IMR-90 (cell line): ENCODE data around the gene SECISBP2.

ENCODE experiments used
- BHLHE40 ChIP-seq: fragments of 150-350 bp; IDR thresholded peaks from 2 replicates; pipeline ENCODE4 v1.6.1; 2016; ENCODE audit warnings: mild to moderate bottlenecking, low read depth, low read length
- CEBPB ChIP-seq: IDR thresholded peaks from 2 replicates; pipeline ENCODE4 v1.6.1; 2012; ENCODE audit warnings: low read depth, low read length, improper control_type of control experiment
- CHD1 ChIP-seq: IDR thresholded peaks from 2 replicates; pipeline ENCODE4 v1.6.1; 2012; ENCODE audit warnings: low read depth, low read length, improper control_type of control experiment
- FOS ChIP-seq: fragments of 150-350 bp; IDR thresholded peaks from 2 replicates; pipeline ENCODE4 v1.6.1; 2016; ENCODE audit warnings: low read depth, low read length
- MAZ ChIP-seq: IDR thresholded peaks from 2 replicates; pipeline ENCODE4 v1.6.1; 2012; ENCODE audit warnings: low read depth, mild to moderate bottlenecking, low read length, improper control_type of control experiment, moderate library complexity, borderline replicate concordance
- MXI1 ChIP-seq: IDR thresholded peaks from 2 replicates; pipeline ENCODE4 v1.6.1; 2012; ENCODE audit warnings: low read depth, mild to moderate bottlenecking, low read length, moderate library complexity, borderline replicate concordance
- NFE2L2 ChIP-seq: fragments of 150-350 bp; IDR thresholded peaks from 2 replicates; pipeline ENCODE4 v1.6.1; 2016; ENCODE audit warnings: low read depth, mild to moderate bottlenecking, low read length
- POLR2A ChIP-seq: IDR thresholded peaks from 2 replicates; pipeline ENCODE4 v1.6.1; 2012; ENCODE audit warnings: mild to moderate bottlenecking, low read depth, low read length
- RAD21 ChIP-seq: IDR thresholded peaks from 2 replicates; pipeline ENCODE4 v1.6.1; 2012; ENCODE audit warnings: low read length, improper control_type of control experiment
- RCOR1 ChIP-seq: IDR thresholded peaks from 2 replicates; pipeline ENCODE4 v1.6.1; 2012; ENCODE audit warnings: mild to moderate bottlenecking, low read length, improper control_type of control experiment; ENCODE audit not compliant: insufficient replicate concordance
- RFX5 ChIP-seq: IDR thresholded peaks from 2 replicates; pipeline ENCODE4 v1.8.0; 2012; ENCODE audit warnings: low read depth, mild to moderate bottlenecking, low read length, moderate library complexity
- TF ChIP-seq, protein P1 (sequence below): conservative IDR thresholded peaks from 2 replicates; pipeline ENCODE4 v1.5.1; 2012; ENCODE audit warnings: mild to moderate bottlenecking, low read depth, low read length, improper control_type of control experiment
- TF ChIP-seq, protein P2 (sequence below): fragments of 150-350 bp; IDR thresholded peaks from 2 replicates; pipeline ENCODE4 v1.6.1; 2017; ENCODE audit warnings: mild to moderate bottlenecking, antibody characterized with exemption, low read length, low read depth
- TF ChIP-seq, protein P3 (sequence below): fragments of 150-350 bp; IDR thresholded peaks from 2 replicates; pipeline ENCODE4 v1.6.1; 2016; ENCODE audit warnings: low read depth, mild to moderate bottlenecking, low read length, moderate library complexity, borderline replicate concordance

- TF ChIP-seq, protein P1, sequence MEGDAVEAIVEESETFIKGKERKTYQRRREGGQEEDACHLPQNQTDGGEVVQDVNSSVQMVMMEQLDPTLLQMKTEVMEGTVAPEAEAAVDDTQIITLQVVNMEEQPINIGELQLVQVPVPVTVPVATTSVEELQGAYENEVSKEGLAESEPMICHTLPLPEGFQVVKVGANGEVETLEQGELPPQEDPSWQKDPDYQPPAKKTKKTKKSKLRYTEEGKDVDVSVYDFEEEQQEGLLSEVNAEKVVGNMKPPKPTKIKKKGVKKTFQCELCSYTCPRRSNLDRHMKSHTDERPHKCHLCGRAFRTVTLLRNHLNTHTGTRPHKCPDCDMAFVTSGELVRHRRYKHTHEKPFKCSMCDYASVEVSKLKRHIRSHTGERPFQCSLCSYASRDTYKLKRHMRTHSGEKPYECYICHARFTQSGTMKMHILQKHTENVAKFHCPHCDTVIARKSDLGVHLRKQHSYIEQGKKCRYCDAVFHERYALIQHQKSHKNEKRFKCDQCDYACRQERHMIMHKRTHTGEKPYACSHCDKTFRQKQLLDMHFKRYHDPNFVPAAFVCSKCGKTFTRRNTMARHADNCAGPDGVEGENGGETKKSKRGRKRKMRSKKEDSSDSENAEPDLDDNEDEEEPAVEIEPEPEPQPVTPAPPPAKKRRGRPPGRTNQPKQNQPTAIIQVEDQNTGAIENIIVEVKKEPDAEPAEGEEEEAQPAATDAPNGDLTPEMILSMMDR = no peak
- TF ChIP-seq POLR2A (no peak), BHLHE40 (no peak), FOS (no peak), RFX5 (no peak), RAD21 (no peak), RCOR1 (no peak), MAZ (no peak), CEBPB (no peak), NFE2L2 (no peak), MXI1 (no peak), CHD1 (no peak)
- TF ChIP-seq, protein P2, sequence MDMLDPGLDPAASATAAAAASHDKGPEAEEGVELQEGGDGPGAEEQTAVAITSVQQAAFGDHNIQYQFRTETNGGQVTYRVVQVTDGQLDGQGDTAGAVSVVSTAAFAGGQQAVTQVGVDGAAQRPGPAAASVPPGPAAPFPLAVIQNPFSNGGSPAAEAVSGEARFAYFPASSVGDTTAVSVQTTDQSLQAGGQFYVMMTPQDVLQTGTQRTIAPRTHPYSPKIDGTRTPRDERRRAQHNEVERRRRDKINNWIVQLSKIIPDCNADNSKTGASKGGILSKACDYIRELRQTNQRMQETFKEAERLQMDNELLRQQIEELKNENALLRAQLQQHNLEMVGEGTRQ = no peak
- TF ChIP-seq, protein P3, sequence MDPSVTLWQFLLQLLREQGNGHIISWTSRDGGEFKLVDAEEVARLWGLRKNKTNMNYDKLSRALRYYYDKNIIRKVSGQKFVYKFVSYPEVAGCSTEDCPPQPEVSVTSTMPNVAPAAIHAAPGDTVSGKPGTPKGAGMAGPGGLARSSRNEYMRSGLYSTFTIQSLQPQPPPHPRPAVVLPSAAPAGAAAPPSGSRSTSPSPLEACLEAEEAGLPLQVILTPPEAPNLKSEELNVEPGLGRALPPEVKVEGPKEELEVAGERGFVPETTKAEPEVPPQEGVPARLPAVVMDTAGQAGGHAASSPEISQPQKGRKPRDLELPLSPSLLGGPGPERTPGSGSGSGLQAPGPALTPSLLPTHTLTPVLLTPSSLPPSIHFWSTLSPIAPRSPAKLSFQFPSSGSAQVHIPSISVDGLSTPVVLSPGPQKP = no peak
Observed at GRCh38 chr9:89304020-89304833, 14.1 kb upstream of the SECISBP2 start.
